NCI-H345 (cell line): ENCODE measurements around the gene PIK3R1.
A peak's percentile ranks its signal among the peaks of the same experiment; 100 is the strongest.

Experiments used
- DNase-seq: peaks from one replicate; lab custom pipeline; 2025; lab: John Stamatoyannopoulos, UW

The PIK3R1 gene

GRCh38 chr5:68298479-68298878 lies 82.9 kb downstream of the PIK3R1 start:
- no peak for DNase-seq

GRCh38 chr5:68299105-68299504 lies 83.5 kb downstream of the PIK3R1 start:
- no peak for DNase-seq

- no peak for DNase-seq
Observed at GRCh38 chr5:68299575-68299974, 84.0 kb downstream of the PIK3R1 start.

GRCh38 chr5:68303038-68303738 lies 87.6 kb downstream of the PIK3R1 start:
- DNase-seq, result no peak

GRCh38 chr5:68303754-68304420 lies 88.3 kb downstream of the PIK3R1 start:
- DNase-seq, result no peak

GRCh38 chr5:68304421-68305052 lies 89.0 kb downstream of the PIK3R1 start:
- no peak for DNase-seq

GRCh38 chr5:68305223-68305870 lies 89.8 kb downstream of the PIK3R1 start:
- DNase-seq, result peak; percentile 21

GRCh38 chr5:68306361-68307014 lies 90.9 kb downstream of the PIK3R1 start:
- no peak for DNase-seq

- DNase-seq, result no peak
Observed at GRCh38 chr5:68313336-68313735, 97.8 kb downstream of the PIK3R1 start.

- no peak for DNase-seq
Observed at GRCh38 chr5:68314465-68314864, 98.9 kb downstream of the PIK3R1 start.

GRCh38 chr5:68315679-68316271 lies 100.2 kb downstream of the PIK3R1 start:
- no peak for DNase-seq

GRCh38 chr5:68316469-68316868 lies 100.9 kb downstream of the PIK3R1 start:
- DNase-seq, result no peak

- DNase-seq, result no peak
Observed at GRCh38 chr5:68317646-68318045, 102.1 kb downstream of the PIK3R1 start.

GRCh38 chr5:68318955-68319705 lies 103.6 kb downstream of the PIK3R1 start:
- DNase-seq, result no peak

GRCh38 chr5:68319706-68320412 lies 104.3 kb downstream of the PIK3R1 start:
- no peak for DNase-seq

GRCh38 chr5:68320413-68320986 lies 104.9 kb downstream of the PIK3R1 start:
- DNase-seq, result no peak

GRCh38 chr5:68325065-68325580 lies 109.6 kb downstream of the PIK3R1 start:
- no peak for DNase-seq

- no peak for DNase-seq
Observed at GRCh38 chr5:68329554-68330255, 114.1 kb downstream of the PIK3R1 start.

- no peak for DNase-seq
Observed at GRCh38 chr5:68330574-68330973, 115.0 kb downstream of the PIK3R1 start.
